Parathyroid adenoma (tissue), 2 donors: ENCODE results near the gene PRKCH.
A peak's percentile ranks its signal among the peaks of the same experiment; 100 is the strongest.

Experiments
- H2AFZ ChIP-seq: fragments of 300-600 bp; sonication (generic); one replicate; pipeline ENCODE4 v1.7.0; 2017; ENCODE audit warnings: antibody characterized with exemption, mild to moderate bottlenecking
- H3K27ac ChIP-seq: fragments of 300-600 bp; sonication (generic); one replicate; pipeline ENCODE4 v1.7.0; 2017
- H3K27me3 ChIP-seq: fragments of 300-600 bp; sonication (generic); one replicate; pipeline ENCODE4 v1.7.0; 2017; ENCODE audit warnings: low read length; ENCODE audit not compliant: control insufficient read depth, insufficient read depth
- H3K36me3 ChIP-seq: fragments of 300-600 bp; sonication (generic); one replicate; pipeline ENCODE4 v1.7.0; 2017; ENCODE audit warnings: low read length; ENCODE audit not compliant: control insufficient read depth, insufficient read depth
- H3K4me1 ChIP-seq: fragments of 300-600 bp; sonication (generic); one replicate; pipeline ENCODE4 v1.7.0; 2017; ENCODE audit warnings: control low read depth
- H3K4me2 ChIP-seq: fragments of 300-600 bp; sonication (generic); one replicate; pipeline ENCODE4 v1.7.0; 2017; ENCODE audit warnings: low read length
- H3K4me3 ChIP-seq: fragments of 300-600 bp; sonication (generic); one replicate; pipeline ENCODE4 v1.7.0; 2017; ENCODE audit warnings: low read depth, low read length
- H3K79me2 ChIP-seq: fragments of 300-600 bp; sonication (generic); one replicate; pipeline ENCODE4 v1.7.0; 2017; ENCODE audit warnings: control low read depth
- H3K9ac ChIP-seq: fragments of 300-600 bp; sonication (generic); one replicate; pipeline ENCODE4 v1.7.0; 2017; ENCODE audit warnings: mild to moderate bottlenecking
- H3K9me3 ChIP-seq: fragments of 300-600 bp; sonication (generic); one replicate; pipeline ENCODE4 v1.7.0; 2017; ENCODE audit warnings: low read length; ENCODE audit not compliant: control insufficient read depth
- TF ChIP-seq, protein P1 (sequence below): fragments of 300-600 bp; sonication (generic); IDR thresholded peaks from one replicate; pipeline ENCODE4 v1.7.0; 2017; ENCODE audit warnings: antibody characterized with exemption, mild to moderate bottlenecking
- donor health status: primary hyperparathyroidism.

PRKCH gene

DNA sequence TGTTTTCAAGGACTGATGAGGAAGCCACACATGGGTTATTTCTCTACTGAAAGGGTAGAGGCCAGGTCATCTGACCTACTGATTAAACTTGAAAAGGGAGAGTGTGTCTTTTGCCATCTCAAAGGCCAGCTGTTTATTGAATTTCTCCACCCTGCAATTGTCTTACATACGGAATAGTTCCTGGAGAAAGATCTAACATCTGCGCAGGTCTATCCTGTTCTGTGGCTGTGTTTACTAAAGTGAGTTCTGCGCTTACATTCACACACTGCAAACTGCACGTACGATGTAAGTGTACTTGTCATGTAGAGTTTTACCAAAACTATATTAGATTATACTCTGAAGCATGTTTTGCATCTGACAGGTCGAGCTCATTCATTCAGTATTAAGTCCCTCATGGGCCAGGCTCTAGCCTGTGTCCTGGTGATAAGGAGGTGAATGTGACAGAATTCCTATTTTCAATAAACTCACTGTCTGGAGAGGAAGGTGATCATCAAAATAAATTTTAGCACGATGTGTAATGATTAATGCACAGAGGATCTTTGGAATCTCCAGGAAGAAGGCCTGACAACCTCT lies 96.6 kb downstream of the PRKCH start:
- H3K79me2 ChIP-seq, result peaks cover 7% of the 10 kb centered on the region
- no peak overlapping the region for H2AFZ ChIP-seq
- H3K4me3 ChIP-seq, result no peak overlapping the region
- no peak overlapping the region for H3K4me2 ChIP-seq
- H3K27ac ChIP-seq, result peak overlapping the region; percentile 21
- H3K9me3 ChIP-seq, result no peaks in the 10 kb centered on the region
- H3K4me1 ChIP-seq, result peaks cover 22% of the 10 kb centered on the region
- H3K27me3 ChIP-seq, result no peaks in the 10 kb centered on the region
- no peak overlapping the region for H3K9ac ChIP-seq
- H3K36me3 ChIP-seq, result no peaks in the 10 kb centered on the region
- TF ChIP-seq, protein P1, sequence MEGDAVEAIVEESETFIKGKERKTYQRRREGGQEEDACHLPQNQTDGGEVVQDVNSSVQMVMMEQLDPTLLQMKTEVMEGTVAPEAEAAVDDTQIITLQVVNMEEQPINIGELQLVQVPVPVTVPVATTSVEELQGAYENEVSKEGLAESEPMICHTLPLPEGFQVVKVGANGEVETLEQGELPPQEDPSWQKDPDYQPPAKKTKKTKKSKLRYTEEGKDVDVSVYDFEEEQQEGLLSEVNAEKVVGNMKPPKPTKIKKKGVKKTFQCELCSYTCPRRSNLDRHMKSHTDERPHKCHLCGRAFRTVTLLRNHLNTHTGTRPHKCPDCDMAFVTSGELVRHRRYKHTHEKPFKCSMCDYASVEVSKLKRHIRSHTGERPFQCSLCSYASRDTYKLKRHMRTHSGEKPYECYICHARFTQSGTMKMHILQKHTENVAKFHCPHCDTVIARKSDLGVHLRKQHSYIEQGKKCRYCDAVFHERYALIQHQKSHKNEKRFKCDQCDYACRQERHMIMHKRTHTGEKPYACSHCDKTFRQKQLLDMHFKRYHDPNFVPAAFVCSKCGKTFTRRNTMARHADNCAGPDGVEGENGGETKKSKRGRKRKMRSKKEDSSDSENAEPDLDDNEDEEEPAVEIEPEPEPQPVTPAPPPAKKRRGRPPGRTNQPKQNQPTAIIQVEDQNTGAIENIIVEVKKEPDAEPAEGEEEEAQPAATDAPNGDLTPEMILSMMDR, result no peak

DNA sequence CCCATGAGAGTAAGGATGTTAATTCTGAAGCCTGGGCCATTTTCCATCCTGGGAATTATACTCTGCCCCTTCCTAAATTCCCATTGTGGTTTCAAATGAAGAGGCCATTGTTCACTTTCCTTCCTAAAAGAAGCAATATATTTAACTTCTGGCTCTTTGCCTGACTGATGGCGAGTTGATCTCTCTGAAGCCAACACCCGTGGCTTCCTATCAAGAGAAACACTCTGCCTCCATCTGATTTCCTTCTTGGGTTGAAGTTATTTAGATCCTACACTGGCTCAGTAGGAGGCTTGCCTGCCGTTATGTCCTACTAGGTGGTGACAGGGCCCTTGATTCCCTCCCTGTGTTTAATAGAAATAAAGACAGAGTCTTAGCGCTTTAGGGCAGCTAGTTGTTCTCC lies 97.4 kb downstream of the PRKCH start:
- no peaks in the 10 kb centered on the region for H3K36me3 ChIP-seq
- H3K4me3 ChIP-seq, result no peak overlapping the region
- no peak overlapping the region for H3K9ac ChIP-seq
- no peak overlapping the region for H3K4me2 ChIP-seq
- no peaks in the 10 kb centered on the region for H3K9me3 ChIP-seq
- TF ChIP-seq, protein P1, result no peak
- H3K4me1 ChIP-seq, result peaks cover 22% of the 10 kb centered on the region
- H3K27me3 ChIP-seq, result no peaks in the 10 kb centered on the region
- H3K27ac ChIP-seq, result peak overlapping the region; percentile 25
- H3K79me2 ChIP-seq, result peaks cover 5% of the 10 kb centered on the region
- H2AFZ ChIP-seq, result no peak overlapping the region

DNA sequence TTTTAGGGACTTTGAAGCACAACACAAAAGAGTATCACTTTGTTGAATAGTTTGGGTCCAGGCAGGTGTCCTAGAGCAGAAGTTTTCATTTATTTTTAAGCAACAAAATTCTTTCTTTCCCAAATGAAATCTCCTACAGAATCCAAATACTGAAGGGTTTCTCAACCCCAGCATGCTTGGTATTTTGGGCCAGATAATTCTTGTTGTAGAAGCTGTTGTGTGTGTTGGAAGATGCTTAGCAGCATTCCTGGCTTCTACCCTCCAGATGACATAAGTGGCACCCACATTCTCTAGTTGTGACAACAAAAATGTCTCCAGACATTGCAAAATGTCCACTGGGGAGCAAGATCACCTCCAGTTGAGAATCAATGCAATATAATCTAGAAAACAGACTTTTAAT lies 97.8 kb downstream of the PRKCH start:
- peaks cover 22% of the 10 kb centered on the region for H3K4me1 ChIP-seq
- H2AFZ ChIP-seq, result no peak overlapping the region
- peaks cover under 1% of the 10 kb centered on the region for H3K79me2 ChIP-seq
- H3K4me3 ChIP-seq, result no peak overlapping the region
- no peak overlapping the region for H3K4me2 ChIP-seq
- TF ChIP-seq, protein P1, result no peak
- no peaks in the 10 kb centered on the region for H3K36me3 ChIP-seq
- no peaks in the 10 kb centered on the region for H3K9me3 ChIP-seq
- H3K9ac ChIP-seq, result no peak overlapping the region
- H3K27ac ChIP-seq, result peak overlapping the region; percentile 25
- no peaks in the 10 kb centered on the region for H3K27me3 ChIP-seq

DNA sequence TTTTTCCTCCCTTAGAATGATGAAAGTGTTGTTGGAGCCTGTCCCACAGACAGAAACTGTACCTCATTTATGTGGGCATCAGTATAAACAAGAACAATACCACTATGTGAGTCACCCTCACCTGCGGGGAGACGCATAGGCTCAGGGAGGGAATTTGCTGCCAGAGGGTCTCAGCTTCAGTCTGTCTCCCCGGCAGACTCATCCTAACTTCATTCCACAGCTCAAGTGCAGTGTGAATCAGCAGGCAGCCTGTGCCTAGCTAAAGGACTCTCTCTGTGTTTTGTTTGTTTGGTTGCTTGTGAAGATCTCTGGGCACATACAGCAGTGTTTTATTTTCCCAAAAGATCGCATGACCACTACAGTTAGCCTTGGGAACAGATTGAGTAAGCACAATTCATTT lies 98.9 kb downstream of the PRKCH start:
- Histone ChIP-seq H3K9ac (no peak overlapping the region), H3K4me3 (no peak overlapping the region), H3K27ac (peak overlapping the region; percentile 50), H3K4me2 (no peak overlapping the region), H3K27me3 (no peaks in the 10 kb centered on the region), H3K79me2 (peaks cover under 1% of the 10 kb centered on the region), H3K4me1 (peaks cover 22% of the 10 kb centered on the region), H3K9me3 (no peaks in the 10 kb centered on the region), H3K36me3 (no peaks in the 10 kb centered on the region), H2AFZ (peak overlapping the region; percentile 22)
- TF ChIP-seq, protein P1, result no peak

DNA sequence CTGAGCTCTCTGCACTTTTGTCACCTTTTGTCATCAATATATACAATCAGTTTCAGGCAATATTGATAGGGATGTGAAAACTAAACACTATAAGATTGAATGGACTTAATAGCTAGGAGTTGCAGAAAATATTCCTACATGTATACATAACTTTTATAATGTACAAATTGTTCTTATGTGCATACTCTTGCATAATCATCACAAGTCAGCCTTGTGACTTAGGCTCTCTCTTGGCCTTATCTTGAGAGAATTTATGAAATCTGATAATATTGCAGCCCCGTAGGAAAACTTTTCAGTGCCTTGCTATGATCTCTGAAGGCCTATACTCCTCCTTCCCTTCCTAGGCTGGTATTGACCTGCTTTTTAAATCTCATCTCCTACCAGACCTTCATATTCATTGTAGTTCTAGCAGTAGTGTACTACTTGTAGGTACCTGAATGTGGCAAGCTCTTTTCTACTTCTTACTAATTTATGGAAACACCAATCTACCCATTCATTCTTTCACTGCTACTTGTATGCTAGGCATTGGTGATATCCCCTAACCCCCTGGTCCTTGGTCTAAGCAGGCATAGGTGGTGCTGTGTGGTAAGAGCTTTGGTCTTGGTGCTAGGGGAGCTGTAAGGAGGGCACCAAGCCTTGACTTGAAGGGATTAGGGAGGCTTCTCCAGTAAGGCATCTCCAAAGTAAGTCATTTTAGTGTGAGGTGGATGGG lies 100.0 kb downstream of the PRKCH start:
- Histone ChIP-seq H3K9ac (no peak overlapping the region), H2AFZ (no peak overlapping the region), H3K9me3 (no peaks in the 10 kb centered on the region), H3K27ac (no peak overlapping the region), H3K27me3 (no peaks in the 10 kb centered on the region), H3K4me1 (peaks cover 22% of the 10 kb centered on the region), H3K36me3 (no peaks in the 10 kb centered on the region), H3K4me2 (no peak overlapping the region), H3K4me3 (no peak overlapping the region), H3K79me2 (peaks cover 4% of the 10 kb centered on the region)
- TF ChIP-seq, protein P1, result no peak
